Measurements from ENCODE around the gene TPM1.

TPM1 gene

GRCh38 chr15:63034578-63034977, 8.0 kb upstream of the TPM1 start:
- no peak for TF ChIP-seq REST (IDR thresholded peaks at IDR 0.05; ENCODE audit: insufficient read depth in 1 of 2, low read depth in 2 of 2, low read length in 2 of 2)
- TF ChIP-seq SIN3A (IDR thresholded peaks at IDR 0.05; ENCODE audit: borderline replicate concordance, insufficient read depth, low read length), result no peak
- TF ChIP-seq FOXP2 (optimal IDR thresholded peaks at IDR 0.05; ENCODE audit: borderline replicate concordance, extremely low read depth, extremely low read length, insufficient read depth), result no peak
- no peak for TF ChIP-seq POLR2AphosphoS5 (IDR thresholded peaks at IDR 0.05; ENCODE audit: low read depth, low read length)
- no peak for TF ChIP-seq TAF1 (IDR thresholded peaks at IDR 0.05; ENCODE audit: borderline replicate concordance, insufficient read depth, low read length)

- TF ChIP-seq REST (IDR thresholded peaks at IDR 0.05; ENCODE audit: insufficient read depth in 1 of 2, low read depth in 2 of 2, low read length in 2 of 2), result no peak
- no peak for TF ChIP-seq TAF1 (IDR thresholded peaks at IDR 0.05; ENCODE audit: borderline replicate concordance, insufficient read depth, low read length)
- no peak for TF ChIP-seq SIN3A (IDR thresholded peaks at IDR 0.05; ENCODE audit: borderline replicate concordance, insufficient read depth, low read length)
- TF ChIP-seq FOXP2 (optimal IDR thresholded peaks at IDR 0.05; ENCODE audit: borderline replicate concordance, extremely low read depth, extremely low read length, insufficient read depth), result no peak
- TF ChIP-seq POLR2AphosphoS5 (IDR thresholded peaks at IDR 0.05; ENCODE audit: low read depth, low read length), result no peak
These were observed 7.3 kb upstream of the TPM1 start for GRCh38 chr15:63035253-63035652.

- TF ChIP-seq REST (IDR thresholded peaks at IDR 0.05; ENCODE audit: insufficient read depth in 1 of 2, low read depth in 2 of 2, low read length in 2 of 2), result no peak
- no peak for TF ChIP-seq SIN3A (IDR thresholded peaks at IDR 0.05; ENCODE audit: borderline replicate concordance, insufficient read depth, low read length)
- no peak for TF ChIP-seq POLR2AphosphoS5 (IDR thresholded peaks at IDR 0.05; ENCODE audit: low read depth, low read length)
- no peak for TF ChIP-seq FOXP2 (optimal IDR thresholded peaks at IDR 0.05; ENCODE audit: borderline replicate concordance, extremely low read depth, extremely low read length, insufficient read depth)
- no peak for TF ChIP-seq TAF1 (IDR thresholded peaks at IDR 0.05; ENCODE audit: borderline replicate concordance, insufficient read depth, low read length)
These were observed 6.6 kb upstream of the TPM1 start for GRCh38 chr15:63035977-63036376.

GRCh38 chr15:63037976-63038720, 4.4 kb upstream of the TPM1 start:
- TF ChIP-seq SIN3A (IDR thresholded peaks at IDR 0.05; ENCODE audit: borderline replicate concordance, insufficient read depth, low read length), result no peak
- no peak for TF ChIP-seq TAF1 (IDR thresholded peaks at IDR 0.05; ENCODE audit: borderline replicate concordance, insufficient read depth, low read length)
- TF ChIP-seq FOXP2 (optimal IDR thresholded peaks at IDR 0.05; ENCODE audit: borderline replicate concordance, extremely low read depth, extremely low read length, insufficient read depth), result no peak
- no peak for TF ChIP-seq POLR2AphosphoS5 (IDR thresholded peaks at IDR 0.05; ENCODE audit: low read depth, low read length)
- TF ChIP-seq REST (IDR thresholded peaks at IDR 0.05; ENCODE audit: insufficient read depth in 1 of 2, low read depth in 2 of 2, low read length in 2 of 2), result no peak

All from PFSK-1 (cell line).